IPS DF 4.7 (cell line): ENCODE results near the gene RAB22A.

Experiments used
- DNase-seq: peaks from one replicate; pipeline ENCODE4 v3.0.0-alpha.2; 2013; ENCODE audit warnings: low spot score; ENCODE audit errors: extremely low read depth

RAB22A gene

DNA sequence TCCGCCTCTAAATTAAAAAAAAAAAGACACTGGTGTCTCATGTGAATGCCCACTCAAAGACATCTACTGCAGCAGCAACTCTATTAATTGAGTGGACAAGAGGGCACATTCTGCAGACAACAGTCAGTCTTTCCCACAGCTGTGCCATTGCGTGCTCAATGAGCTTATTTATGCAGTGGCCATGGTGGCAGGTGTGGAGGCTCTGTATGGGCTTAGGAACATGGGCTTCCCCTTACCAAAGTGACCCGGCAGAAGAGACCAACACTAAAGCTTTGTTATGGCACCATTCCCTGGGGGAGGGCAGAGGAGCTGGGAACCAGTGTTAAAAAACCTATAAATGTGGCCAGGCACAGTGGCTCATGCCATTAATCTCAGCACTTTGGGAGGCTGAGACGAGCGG lies 75.3 kb downstream of the RAB22A start:
- DNase-seq: no peak

DNA sequence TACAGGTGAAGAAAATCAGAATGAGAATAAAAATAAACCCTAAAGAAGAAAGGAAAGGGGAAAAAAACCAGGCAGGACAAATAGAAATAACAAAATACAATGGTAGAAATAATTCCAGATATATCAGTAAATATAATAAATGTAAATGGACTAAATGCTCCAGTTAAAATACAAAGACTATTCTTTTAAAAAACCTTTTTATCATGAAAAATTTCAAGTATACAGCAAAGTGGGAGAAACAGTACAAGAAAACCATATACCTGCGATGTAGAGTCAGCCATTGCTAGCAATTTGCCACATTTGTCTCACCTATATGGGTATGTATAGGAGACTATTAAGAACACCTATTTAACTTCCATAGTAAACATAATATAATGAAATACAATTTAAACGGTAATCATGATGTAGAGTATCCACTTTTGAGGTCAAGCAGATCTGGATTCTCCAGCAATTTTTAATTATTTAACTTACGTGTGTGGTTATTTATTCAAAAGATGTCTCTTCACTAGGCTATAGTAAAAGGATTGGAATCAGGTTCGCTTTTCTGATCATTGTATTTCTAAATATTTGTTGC lies 78.6 kb downstream of the RAB22A start:
- no peak for DNase-seq

DNA sequence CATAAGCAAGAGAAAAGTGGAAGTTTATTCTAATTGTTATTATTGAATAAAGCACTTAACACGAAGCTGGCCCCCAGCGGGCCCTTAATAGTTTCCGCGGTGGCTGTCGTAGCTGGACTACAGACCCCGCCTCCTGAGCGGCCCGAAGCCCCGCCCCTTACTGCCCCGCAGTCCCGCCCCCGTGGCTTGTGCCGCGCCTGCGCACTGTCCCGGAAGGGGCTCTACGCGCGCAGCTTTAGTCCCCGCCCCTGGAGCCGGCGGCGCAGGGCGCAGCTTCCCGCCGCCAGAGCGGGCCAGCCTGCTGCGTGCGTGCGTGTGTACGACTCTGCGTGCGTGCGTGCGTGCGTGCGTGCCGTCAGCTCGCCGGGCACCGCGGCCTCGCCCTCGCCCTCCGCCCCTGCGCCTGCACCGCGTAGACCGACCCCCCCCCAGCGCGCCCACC lies 79.4 kb downstream of the RAB22A start, which contains the start of gene VAPB:
Gene VAPB (plus strand): TSS at position 348 of the 442 bp plus-strand sequence. CDS start 231 bp downstream, outside the sequence.
- no peak for DNase-seq

DNA sequence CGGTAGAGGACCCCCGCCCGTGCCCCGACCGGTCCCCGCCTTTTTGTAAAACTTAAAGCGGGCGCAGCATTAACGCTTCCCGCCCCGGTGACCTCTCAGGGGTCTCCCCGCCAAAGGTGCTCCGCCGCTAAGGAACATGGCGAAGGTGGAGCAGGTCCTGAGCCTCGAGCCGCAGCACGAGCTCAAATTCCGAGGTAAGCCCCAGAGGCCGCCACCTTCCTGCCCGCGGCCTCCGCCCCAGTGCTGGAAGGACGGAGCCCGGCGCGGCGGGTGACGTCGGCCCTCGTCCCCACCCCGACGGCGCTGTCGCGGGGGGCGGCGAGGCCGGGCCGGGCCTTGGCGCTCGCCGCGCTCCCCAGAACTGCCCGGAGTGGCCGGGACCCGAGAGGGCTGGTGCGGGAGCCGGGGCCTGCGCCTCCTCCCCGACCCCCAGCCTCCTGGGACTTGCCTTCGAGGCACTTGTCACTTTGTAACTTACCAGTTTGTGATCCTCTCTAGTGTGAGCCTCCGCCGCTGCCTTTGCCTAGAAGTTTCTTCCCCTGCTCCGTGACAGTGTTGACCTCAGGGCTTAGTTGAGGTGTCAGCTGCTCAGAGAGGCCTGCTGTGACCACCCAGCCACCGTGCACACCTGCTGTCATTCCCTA lies 79.9 kb downstream of the RAB22A start:
- DNase-seq: no peak

DNA sequence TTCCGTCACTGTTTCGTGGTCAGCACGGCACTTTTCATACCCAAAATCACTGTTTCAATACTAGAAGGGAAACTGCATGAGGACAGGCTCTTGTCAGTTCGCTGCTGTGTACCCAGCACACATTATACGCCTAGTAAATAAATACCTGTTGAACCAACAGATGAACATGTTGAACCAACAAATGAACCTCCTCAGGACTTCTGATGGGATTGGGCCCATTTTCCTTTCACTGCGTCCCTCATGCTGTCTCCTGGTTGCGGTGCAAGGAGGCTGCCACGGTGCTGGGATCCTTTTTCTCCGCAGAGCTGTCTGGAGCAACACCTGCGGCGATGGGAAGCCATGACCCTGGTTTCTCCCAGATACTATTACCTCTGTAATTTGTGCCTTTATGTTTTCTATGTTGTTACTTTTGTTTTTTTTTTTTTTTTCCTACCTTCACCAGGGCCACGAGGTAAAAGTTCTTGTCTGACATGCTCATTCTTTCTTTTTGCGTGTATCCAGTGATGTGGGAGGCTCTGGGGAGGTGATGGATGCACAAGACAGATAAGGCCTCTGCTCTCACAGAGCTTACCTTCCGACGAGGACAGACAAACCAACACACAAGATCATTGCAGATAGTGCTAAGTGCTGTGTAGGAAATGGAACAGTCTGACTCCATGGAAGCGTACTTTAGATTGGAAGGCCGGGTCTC lies 80.6 kb downstream of the RAB22A start:
- DNase-seq: no peak

- no peak for DNase-seq
Observed at GRCh38 chr20:58390659-58391035, 81.1 kb downstream of the RAB22A start.

- no peak for DNase-seq
Observed at GRCh38 chr20:58392286-58392685, 82.8 kb downstream of the RAB22A start.

DNA sequence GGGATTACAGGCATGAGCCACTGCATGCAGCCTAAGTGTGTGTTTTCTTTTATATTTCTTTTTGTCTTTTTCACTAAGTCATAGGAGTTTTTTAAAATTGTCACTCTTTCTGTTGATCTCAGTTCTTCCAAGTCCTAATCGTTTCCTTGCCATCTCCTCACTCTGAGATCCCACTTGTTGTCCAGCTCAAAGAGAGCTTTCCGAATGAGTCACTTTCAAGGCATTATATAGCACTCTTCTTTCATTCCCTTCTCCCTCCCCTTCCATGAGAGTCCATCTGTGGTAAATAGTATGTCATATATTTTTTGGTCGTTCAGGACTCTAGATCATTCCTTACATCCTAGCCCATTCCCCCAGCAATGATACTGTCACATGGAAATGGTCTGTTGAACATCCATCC lies 83.8 kb downstream of the RAB22A start:
- no peak for DNase-seq

DNA sequence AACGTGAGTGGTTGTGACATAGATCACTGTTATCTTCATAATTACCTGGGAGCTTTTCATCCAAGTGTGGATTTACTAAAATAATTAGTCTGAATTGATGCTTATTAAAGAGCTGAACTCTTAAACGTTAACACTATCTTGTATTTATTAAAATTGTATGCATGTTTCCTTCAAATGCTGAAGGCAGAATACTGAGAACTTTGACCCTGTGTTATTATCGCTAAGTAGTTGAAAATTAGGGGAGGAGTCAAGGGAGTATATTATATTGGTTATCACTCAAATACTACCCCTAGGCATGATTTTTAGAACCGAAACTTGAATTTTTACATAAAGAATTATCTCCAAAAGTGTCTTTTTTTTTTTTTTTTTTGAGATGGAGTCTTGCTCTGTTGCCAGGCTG lies 85.3 kb downstream of the RAB22A start:
- DNase-seq: no peak

- no peak for DNase-seq
Observed at GRCh38 chr20:58395604-58396003, 86.1 kb downstream of the RAB22A start.

GRCh38 chr20:58397429-58397828 lies 87.9 kb downstream of the RAB22A start:
- no peak for DNase-seq

GRCh38 chr20:58398254-58398653 lies 88.7 kb downstream of the RAB22A start:
- no peak for DNase-seq

DNA sequence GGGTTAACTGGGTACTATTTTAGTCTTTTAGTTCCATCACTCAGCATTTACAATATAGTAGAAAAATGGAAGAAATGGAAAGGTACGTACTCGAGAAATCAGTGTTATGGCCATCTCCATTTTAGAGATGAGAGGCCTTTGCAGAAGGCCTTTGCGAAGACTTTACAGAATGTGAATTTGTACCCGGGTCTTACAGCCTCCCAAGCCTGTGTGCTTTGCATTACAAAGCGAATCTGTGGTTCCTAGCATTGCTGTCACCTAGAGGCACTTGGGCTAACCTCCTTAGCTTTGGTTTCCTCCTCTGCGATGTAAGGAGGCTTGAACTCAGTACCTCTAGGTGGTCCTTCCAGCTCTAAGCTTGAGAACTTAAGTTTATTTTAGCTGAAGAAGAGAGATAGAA lies 90.4 kb downstream of the RAB22A start:
- DNase-seq: no peak

- DNase-seq: no peak
Observed at GRCh38 chr20:58401162-58401561, 91.6 kb downstream of the RAB22A start.

DNA sequence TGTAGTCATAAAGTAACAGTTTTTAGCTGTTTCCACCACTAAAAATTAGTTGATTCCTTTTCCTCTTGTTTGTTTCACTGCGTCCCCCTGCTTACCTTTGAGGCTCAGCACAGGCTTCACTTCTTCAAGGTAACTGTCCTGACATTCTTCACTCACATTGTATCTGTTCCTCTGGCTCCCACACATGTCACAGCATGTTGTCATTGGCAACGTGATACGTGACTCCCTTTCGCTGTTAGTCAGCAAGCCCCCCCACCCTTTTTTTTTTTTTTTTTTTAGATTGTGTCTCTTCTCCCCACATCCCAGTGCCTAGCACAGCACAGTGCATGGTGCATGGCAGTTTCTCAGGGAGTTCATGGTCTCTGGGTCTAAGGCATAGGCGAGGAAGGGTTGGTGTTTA lies 92.8 kb downstream of the RAB22A start:
- DNase-seq: no peak

GRCh38 chr20:58402827-58403226 lies 93.3 kb downstream of the RAB22A start:
- no peak for DNase-seq

- no peak for DNase-seq
Observed at GRCh38 chr20:58403272-58403671, 93.8 kb downstream of the RAB22A start.

- DNase-seq: no peak
Observed at GRCh38 chr20:58405504-58406291, 96.2 kb downstream of the RAB22A start.

DNA sequence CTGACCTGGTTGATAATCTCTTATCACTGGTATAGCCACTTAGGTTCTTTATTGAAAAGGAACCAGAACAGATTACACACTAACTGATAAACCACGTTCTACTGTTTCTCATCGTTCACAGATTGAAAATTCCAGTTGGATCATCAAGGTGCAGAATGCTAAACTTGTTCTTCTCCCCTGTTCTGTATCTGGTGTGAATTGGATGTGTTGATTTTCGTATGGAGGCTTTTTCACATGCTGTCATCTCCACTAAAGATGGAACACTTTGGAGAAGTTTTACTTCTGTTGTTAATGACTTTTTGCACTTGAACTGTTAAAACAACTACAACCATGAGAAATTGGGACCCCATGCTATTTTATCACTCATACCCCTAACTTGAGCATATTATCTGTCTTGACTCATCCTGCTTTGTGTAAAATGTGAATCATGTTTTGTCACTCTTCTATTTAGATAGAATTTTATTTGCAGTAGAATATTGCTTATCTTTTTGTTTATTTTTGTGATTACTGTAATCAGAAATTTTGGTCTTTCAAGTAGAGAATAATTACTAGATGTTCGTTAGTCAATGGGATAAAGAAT lies 97.0 kb downstream of the RAB22A start:
- no peak for DNase-seq

- DNase-seq: no peak
Observed at GRCh38 chr20:58407201-58407873, 97.8 kb downstream of the RAB22A start.

DNA sequence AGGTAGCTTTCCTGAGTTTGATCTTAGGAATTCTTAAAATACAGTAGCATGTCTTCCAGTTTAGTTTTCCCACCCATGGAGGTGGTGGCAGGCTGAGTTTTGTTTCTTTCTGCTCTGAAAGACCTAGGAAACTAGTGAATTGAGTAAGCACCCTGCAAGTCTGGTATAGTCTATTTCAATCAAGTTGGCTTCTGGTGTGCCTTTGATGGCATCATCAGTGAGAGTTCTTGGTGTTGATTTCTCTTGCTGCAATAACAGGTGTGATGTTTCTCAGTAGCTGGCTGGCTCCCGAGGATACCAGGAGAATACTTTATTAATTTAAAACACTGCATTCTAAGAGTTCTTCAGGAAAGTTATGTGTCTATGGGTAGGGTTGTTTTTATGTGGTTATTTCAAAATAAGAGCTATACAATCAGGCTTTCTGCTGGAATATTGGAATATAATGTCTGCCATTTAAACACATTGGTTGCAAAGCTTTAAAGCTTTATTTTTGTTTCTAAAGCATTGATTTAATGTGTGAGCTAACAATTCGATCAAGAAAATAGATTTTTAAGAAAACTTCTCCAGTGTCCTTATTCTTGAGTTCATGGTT lies 98.5 kb downstream of the RAB22A start:
- no peak for DNase-seq
